Astrocyte (in vitro differentiated cells and primary cell): ENCODE measurements around the gene OR2T5.
"Not testable (repeated sequence)": the region's sequence is repeated elsewhere in the genome, so short reads cannot be mapped to it uniquely, and the experiment has no call there.

ENCODE experiments used
- EZH2 ChIP-seq: IDR thresholded peaks from 2 replicates; pipeline ENCODE4 v1.6.1; 2012; ENCODE audit warnings: mild to moderate bottlenecking, low read length, inconsistent platforms; ENCODE audit not compliant: insufficient read depth
- TF ChIP-seq, protein P1 (sequence below): IDR thresholded peaks from 2 replicates; pipeline ENCODE4 v1.5.1; 2011; ENCODE audit warnings: low read depth, mild to moderate bottlenecking, inconsistent platforms, low read length, moderate library complexity; ENCODE audit not compliant: insufficient read depth

DNA sequence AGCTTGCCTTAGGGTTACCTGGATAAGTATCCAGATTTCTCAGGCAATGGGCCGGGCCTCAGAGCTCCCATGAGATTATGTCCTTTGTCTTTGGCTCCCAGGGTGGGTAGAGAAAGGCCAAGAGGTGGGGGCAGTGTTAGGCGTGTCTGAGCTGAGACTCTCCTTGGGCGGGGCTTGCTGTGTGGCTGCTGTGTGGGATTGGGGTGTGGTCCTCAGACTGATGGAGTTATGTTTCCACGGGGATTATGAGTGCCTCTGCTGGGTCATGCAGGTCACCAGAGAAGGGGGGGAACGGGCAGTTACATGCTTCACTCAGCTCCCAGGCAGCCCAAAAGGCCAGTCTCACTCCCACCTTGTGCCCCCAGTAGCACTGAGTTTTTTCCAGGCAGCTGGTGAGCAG is 8.3 kb downstream of the OR2T5 start:
- TF ChIP-seq, protein P1, sequence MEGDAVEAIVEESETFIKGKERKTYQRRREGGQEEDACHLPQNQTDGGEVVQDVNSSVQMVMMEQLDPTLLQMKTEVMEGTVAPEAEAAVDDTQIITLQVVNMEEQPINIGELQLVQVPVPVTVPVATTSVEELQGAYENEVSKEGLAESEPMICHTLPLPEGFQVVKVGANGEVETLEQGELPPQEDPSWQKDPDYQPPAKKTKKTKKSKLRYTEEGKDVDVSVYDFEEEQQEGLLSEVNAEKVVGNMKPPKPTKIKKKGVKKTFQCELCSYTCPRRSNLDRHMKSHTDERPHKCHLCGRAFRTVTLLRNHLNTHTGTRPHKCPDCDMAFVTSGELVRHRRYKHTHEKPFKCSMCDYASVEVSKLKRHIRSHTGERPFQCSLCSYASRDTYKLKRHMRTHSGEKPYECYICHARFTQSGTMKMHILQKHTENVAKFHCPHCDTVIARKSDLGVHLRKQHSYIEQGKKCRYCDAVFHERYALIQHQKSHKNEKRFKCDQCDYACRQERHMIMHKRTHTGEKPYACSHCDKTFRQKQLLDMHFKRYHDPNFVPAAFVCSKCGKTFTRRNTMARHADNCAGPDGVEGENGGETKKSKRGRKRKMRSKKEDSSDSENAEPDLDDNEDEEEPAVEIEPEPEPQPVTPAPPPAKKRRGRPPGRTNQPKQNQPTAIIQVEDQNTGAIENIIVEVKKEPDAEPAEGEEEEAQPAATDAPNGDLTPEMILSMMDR = not testable (repeated sequence)
- not testable (repeated sequence) for TF ChIP-seq EZH2
